H9 (cell line): ENCODE results near the gene FBXO21. TPM values are rescaled to one million over a fixed set of nuclear protein-coding genes. Genes with fewer than 3 reads are reported as not detected.

ENCODE experiments used
- DNase-seq: peaks from one replicate; pipeline ENCODE4 v3.0.0-alpha.2; 2017
- H2AFZ ChIP-seq: one replicate; pipeline ENCODE4 v1.6.1; 2013; ENCODE audit warnings: mild to moderate bottlenecking, low read length, control low read depth, moderate library complexity
- H2AK5ac ChIP-seq: 2 replicates; pipeline ENCODE4 v1.6.1; 2013; ENCODE audit warnings: low read length, control low read depth, mixed read lengths; ENCODE audit not compliant: insufficient read length
- H2BK120ac ChIP-seq: one replicate; pipeline ENCODE4 v1.6.1; 2013; ENCODE audit warnings: low read depth, mild to moderate bottlenecking, low read length, control low read depth, inconsistent platforms; ENCODE audit not compliant: poor library complexity, severe bottlenecking
- H2BK12ac ChIP-seq: 2 replicates; pipeline ENCODE4 v1.6.1; 2013; ENCODE audit warnings: low read length, control low read depth, mixed read lengths, low read depth; ENCODE audit not compliant: insufficient read length
- H2BK15ac ChIP-seq: 2 replicates; pipeline ENCODE4 v1.6.1; 2013; ENCODE audit warnings: low read depth, low read length, control low read depth
- H2BK20ac ChIP-seq: one replicate; pipeline ENCODE4 v1.6.1; 2013; ENCODE audit warnings: low read depth, mild to moderate bottlenecking, low read length, control low read depth, inconsistent platforms; ENCODE audit not compliant: poor library complexity, severe bottlenecking
- H2BK5ac ChIP-seq: 2 replicates; pipeline ENCODE4 v1.6.1; 2013; ENCODE audit warnings: low read length, control low read depth, mixed read lengths; ENCODE audit not compliant: insufficient read length
- H3K14ac ChIP-seq: 2 replicates; pipeline ENCODE4 v1.6.1; 2013; ENCODE audit warnings: low read length, control low read depth; ENCODE audit not compliant: insufficient read depth
- H3K18ac ChIP-seq: 2 replicates; pipeline ENCODE4 v1.6.1; 2013; ENCODE audit warnings: low read depth, mild to moderate bottlenecking, mixed read lengths, low read length, control low read depth; ENCODE audit not compliant: insufficient read length
- H3K23ac ChIP-seq: 2 replicates; pipeline ENCODE4 v1.6.1; 2013; ENCODE audit warnings: low read length, control low read depth, mixed read lengths, low read depth; ENCODE audit not compliant: insufficient read length
- H3K23me2 ChIP-seq: 2 replicates; pipeline ENCODE4 v1.6.1; 2013; ENCODE audit warnings: low read depth, mild to moderate bottlenecking, mixed read lengths, low read length, control low read depth; ENCODE audit not compliant: insufficient read length, poor library complexity, severe bottlenecking
- H3K27ac ChIP-seq: 2 replicates; pipeline ENCODE4 v1.5.1; 2013; ENCODE audit warnings: low read length, control low read depth, mixed read lengths, low read depth; ENCODE audit not compliant: insufficient read length
- H3K27me3 ChIP-seq: 2 replicates; pipeline ENCODE4 v1.6.1; 2013; ENCODE audit warnings: low read length, control low read depth, inconsistent platforms; ENCODE audit not compliant: insufficient read depth
- H3K4ac ChIP-seq: 2 replicates; pipeline ENCODE4 v1.6.1; 2013; ENCODE audit warnings: low read depth, mild to moderate bottlenecking, control low read depth, inconsistent platforms, low read length, moderate library complexity
- H3K4me1 ChIP-seq: 2 replicates; pipeline ENCODE4 v1.6.1; 2013; ENCODE audit warnings: low read length, control low read depth, inconsistent platforms; ENCODE audit not compliant: insufficient read depth
- H3K4me2 ChIP-seq: 2 replicates; pipeline ENCODE4 v1.6.1; 2013; ENCODE audit warnings: low read length, control low read depth, mixed read lengths; ENCODE audit not compliant: insufficient read length, insufficient read depth
- H3K56ac ChIP-seq: 2 replicates; pipeline ENCODE4 v1.6.1; 2013; ENCODE audit warnings: low read depth, mild to moderate bottlenecking, mixed read lengths, low read length, control low read depth; ENCODE audit not compliant: insufficient read length
- H3K79me1 ChIP-seq: 2 replicates; pipeline ENCODE4 v1.6.1; 2013; ENCODE audit warnings: low read depth, mild to moderate bottlenecking, moderate library complexity, low read length, control low read depth, inconsistent platforms; ENCODE audit not compliant: insufficient read depth, poor library complexity, severe bottlenecking
- H3K79me2 ChIP-seq: 2 replicates; pipeline ENCODE4 v1.6.1; 2013; ENCODE audit warnings: low read length, control low read depth, inconsistent platforms; ENCODE audit not compliant: insufficient read depth
- H3K9ac ChIP-seq: 2 replicates; pipeline ENCODE4 v1.6.1; 2013; ENCODE audit warnings: low read length, control low read depth, mixed read lengths; ENCODE audit not compliant: insufficient read length; ENCODE audit errors: extremely low read depth
- H3K9me3 ChIP-seq: one replicate; pipeline ENCODE4 v1.6.1; 2013; ENCODE audit warnings: low read depth, low read length, inconsistent platforms; ENCODE audit not compliant: control insufficient read depth
- H3T11ph ChIP-seq: one replicate; pipeline ENCODE4 v1.6.1; 2013; ENCODE audit warnings: mild to moderate bottlenecking, low read length, control low read depth, inconsistent platforms
- H4K20me1 ChIP-seq: one replicate; pipeline ENCODE4 v1.6.1; 2013; ENCODE audit not compliant: control insufficient read depth, insufficient read length, insufficient read depth
- H4K5ac ChIP-seq: 2 replicates; pipeline ENCODE4 v1.6.1; 2013; ENCODE audit warnings: low read depth, mild to moderate bottlenecking, mixed read lengths, low read length, control low read depth; ENCODE audit not compliant: insufficient read length
- H4K8ac ChIP-seq: replicated peaks from 2 replicates; pipeline ENCODE4 v1.6.1; 2013; ENCODE audit warnings: low read length, control low read depth, mixed read lengths, low read depth; ENCODE audit not compliant: insufficient read length
- H4K91ac ChIP-seq: 2 replicates; pipeline ENCODE4 v1.6.1; 2013; ENCODE audit warnings: low read depth, mild to moderate bottlenecking, moderate library complexity, mixed read lengths, low read length, control low read depth; ENCODE audit not compliant: insufficient read length
- H3K27ac Mint-ChIP-seq, 3 experiments: 2 replicates in 2 of 3; 3 replicates in 1 of 3; pipeline ENCODE4 v1.8.0; 2020 to 2021; ENCODE audit warnings: mixed read lengths in 3 of 3, mild to moderate bottlenecking in 1 of 3, moderate library complexity in 1 of 3
- H3K27me3 Mint-ChIP-seq: 2 replicates; pipeline ENCODE4 v1.8.0; 2021; ENCODE audit warnings: low read depth, mild to moderate bottlenecking, moderate library complexity, mixed read lengths
- H3K36me3 Mint-ChIP-seq, 3 experiments: 2 replicates in 2 of 3; 3 replicates in 1 of 3; pipeline ENCODE4 v1.8.0; 2020 to 2021; ENCODE audit warnings: low read depth in 3 of 3, mixed read lengths in 3 of 3; ENCODE audit not compliant: insufficient read depth in 1 of 3
- H3K4me1 Mint-ChIP-seq, 2 experiments: 2 replicates each; pipeline ENCODE4 v1.8.0; 2020; ENCODE audit warnings: mixed read lengths in 2 of 2
- H3K4me3 Mint-ChIP-seq, 2 experiments: 2 replicates in 1 of 2; 3 replicates in 1 of 2; pipeline ENCODE4 v1.8.0; 2020 to 2021; ENCODE audit warnings: mild to moderate bottlenecking in 2 of 2, mixed read lengths in 2 of 2, moderate library complexity in 1 of 2
- H3K9me3 Mint-ChIP-seq, 2 experiments: 2 replicates in 1 of 2; 3 replicates in 1 of 2; pipeline ENCODE4 v1.8.0; 2020; ENCODE audit warnings: mild to moderate bottlenecking in 2 of 2, mixed read lengths in 2 of 2, moderate library complexity in 1 of 2
- CTCF ChIP-seq: fragments of 200-600 bp; sonication (generic); conservative IDR thresholded peaks from 3 replicates; pipeline ENCODE4 v1.8.0; 2021; ENCODE audit warnings: antibody characterized with exemption, mild to moderate bottlenecking
- WGBS: extraction: QIAGEN DNeasy Blood & Tissue Kit; methylation state at CpG from one replicate; pipeline ENCODE4 v1.1.7; 2013; ENCODE audit warnings: missing lambda C conversion rate, low lambda C conversion rate, mixed read lengths; ENCODE audit not compliant: insufficient read length; ENCODE audit errors: extremely low coverage; 5-methylcytosine and 5-hydroxymethylcytosine counted together
- total RNA-seq: library from RNA; stranded (reverse); gene quantifications from 2 replicates; pipeline ENCODE4 v1.2.1, GENCODE V29; 2021

The FBXO21 gene
- total RNA-seq, 1 experiment from 2014 or later = 58.6 TPM

- no peaks in the 10 kb centered on the region for H3K79me1 ChIP-seq
- H3K4me1 ChIP-seq = no peaks in the 10 kb centered on the region
- Mint-ChIP-seq H3K9me3 (peaks cover 9 to 12% of the 10 kb centered on the region in 2 experiments), H3K36me3 (peaks cover 0 to 7% (median 5%) of the 10 kb centered on the region in 3 experiments; a peak in 5 of 7 replicates), H3K27me3 (no peaks in the 10 kb centered on the region; the same call in 1 of the 2 replicates), H3K4me1 (peaks cover 0 to 4% of the 10 kb centered on the region in 2 experiments; a peak in 2 of 4 replicates), H3K27ac (no peak overlapping the region), H3K4me3 (no peak overlapping the region; a peak in 1 of 5 replicates)
- H2BK20ac ChIP-seq = no peak overlapping the region
- H2BK120ac ChIP-seq = no peak overlapping the region
- H3K9ac ChIP-seq = no peak overlapping the region
- H4K91ac ChIP-seq = no peak overlapping the region
- no peak for DNase-seq
- no CpG with 5 or more reads among the region's 7 CpGs for WGBS
- no peak for TF ChIP-seq CTCF
- no peak overlapping the region for H3K27ac ChIP-seq
- H3K18ac ChIP-seq = no peak overlapping the region
- H3K4ac ChIP-seq = no peak overlapping the region
- no peaks in the 10 kb centered on the region for H4K20me1 ChIP-seq
- no peak overlapping the region for H4K5ac ChIP-seq
- no peak overlapping the region for H2BK5ac ChIP-seq
- no peaks in the 10 kb centered on the region for H3K27me3 ChIP-seq
- no peak overlapping the region for H4K8ac ChIP-seq
- no peak overlapping the region for H2BK12ac ChIP-seq
- H3K23ac ChIP-seq = no peak overlapping the region
- no peaks in the 10 kb centered on the region for H3K23me2 ChIP-seq
- H3K14ac ChIP-seq = no peak overlapping the region
- no peak overlapping the region for H2AK5ac ChIP-seq
- no peak overlapping the region for H3T11ph ChIP-seq
- H3K56ac ChIP-seq = no peak overlapping the region
- H3K4me2 ChIP-seq = no peak overlapping the region
- H2AFZ ChIP-seq = no peak overlapping the region
- H2BK15ac ChIP-seq = no peak overlapping the region
- no peaks in the 10 kb centered on the region for H3K9me3 ChIP-seq
- H3K79me2 ChIP-seq = no peaks in the 10 kb centered on the region
These were observed 64.5 kb downstream of the FBXO21 start for GRCh38 chr12:117125767-117126166.
